SK-N-SH (cell line): ENCODE measurements around the gene LONP2. TPM values are rescaled to one million over a fixed set of nuclear protein-coding genes. Genes with fewer than 3 reads are reported as not detected.

ENCODE experiments used
- CTCF ChIA-PET: fragments of 300-600, 350-600 bp; formaldehyde crosslinking; extraction: SDS; loops from one replicate; lab custom pipeline; 2021; lab: Yijun Ruan, JAX
- POLR2A ChIA-PET: fragments of 350-600 bp; sonication (Branson Sonifier 250); formaldehyde crosslinking; extraction: SDS; loops from one replicate; lab custom pipeline; 2020; ENCODE audit warnings: antibody characterized with exemption, inconsistent platforms; lab: Yijun Ruan, JAX
- DNase-seq: peaks from one replicate; pipeline ENCODE4 v3.0.0; 2012
- H2AFZ ChIP-seq: fragments of 200-600 bp; sonication (generic); 2 replicates; pipeline ENCODE4 v1.8.1; 2016; ENCODE audit warnings: antibody characterized with exemption, mild to moderate bottlenecking, low read depth
- H3F3A ChIP-seq: fragments of 200-600 bp; sonication (generic); replicated peaks from 2 replicates; pipeline ENCODE3; 2016; ENCODE audit warnings: antibody characterized with exemption, mild to moderate bottlenecking; ENCODE audit not compliant: insufficient read depth
- H3K27ac ChIP-seq, 2 experiments: fragments of 200-500 bp in 1 of 2; fragments of 200-600 bp in 1 of 2; sonication (Bioruptor generic) in 1 of 2; sonication (generic), shearing (Covaris generic) in 1 of 2; 2 replicates each; pipeline versions ENCODE4 v1.5.1 to v1.6.1; 2014 to 2016; ENCODE audit warnings: low read depth in 2 of 2, inconsistent platforms in 1 of 2, low read length in 1 of 2, mild to moderate bottlenecking in 1 of 2, mixed read lengths in 1 of 2
- H3K27me3 ChIP-seq: fragments of 200-600 bp; sonication (generic), shearing (Covaris generic); 2 replicates; pipeline ENCODE4 v1.6.1; 2016; ENCODE audit warnings: mixed run types; ENCODE audit not compliant: insufficient read depth
- H3K36me3 ChIP-seq, 2 experiments: fragments of 200-500 bp in 1 of 2; fragments of 200-600 bp in 1 of 2; sonication (Bioruptor generic) in 1 of 2; sonication (generic) in 1 of 2; replicated peaks in 1 of 2; 2 replicates each; pipeline versions ENCODE3 to v1.5.1; 2014 to 2016; ENCODE audit warnings: low read length in 1 of 2, mild to moderate bottlenecking in 1 of 2; ENCODE audit not compliant: insufficient read depth in 2 of 2, control insufficient read depth in 1 of 2
- H3K4me1 ChIP-seq, 2 experiments: fragments of 200-500 bp in 1 of 2; fragments of 200-600 bp in 1 of 2; sonication (Bioruptor generic) in 1 of 2; sonication (generic), shearing (Covaris generic) in 1 of 2; 2 replicates each; pipeline versions ENCODE4 v1.5.1 to v1.6.1; 2014 to 2016; ENCODE audit warnings: low read depth in 1 of 2, low read length in 1 of 2, mixed run types in 1 of 2; ENCODE audit not compliant: insufficient read depth in 2 of 2, control insufficient read depth in 1 of 2
- H3K4me2 ChIP-seq: fragments of 200-600 bp; sonication (generic), shearing (Covaris generic); 2 replicates; pipeline ENCODE4 v1.6.1; 2017; ENCODE audit warnings: mixed run types
- H3K4me3 ChIP-seq, 2 experiments: fragments of 200-500 bp in 1 of 2; fragments of 200-600 bp in 1 of 2; sonication (Bioruptor generic) in 1 of 2; sonication (generic), shearing (Covaris generic) in 1 of 2; 2 replicates each; pipeline versions ENCODE4 v1.5.1 to v1.8.1; 2014 to 2016; ENCODE audit warnings: low read depth in 2 of 2, inconsistent platforms in 1 of 2, low read length in 1 of 2, mild to moderate bottlenecking in 1 of 2, mixed read lengths in 1 of 2, moderate library complexity in 1 of 2
- H3K79me2 ChIP-seq: fragments of 200-600 bp; sonication (generic); 2 replicates; pipeline ENCODE4 v1.8.1; 2017; ENCODE audit warnings: mild to moderate bottlenecking; ENCODE audit not compliant: insufficient read depth
- H3K9ac ChIP-seq: fragments of 200-600 bp; sonication (generic); 2 replicates; pipeline ENCODE4 v1.6.1; 2017; ENCODE audit warnings: mixed run types
- H3K9me2 ChIP-seq: fragments of 200-600 bp; sonication (generic); 2 replicates; pipeline ENCODE4 v1.6.1; 2017; ENCODE audit warnings: mixed run types
- H3K9me3 ChIP-seq: fragments of 200-600 bp; sonication (generic); 2 replicates; pipeline ENCODE4 v1.6.1; 2017; ENCODE audit warnings: mixed run types, mild to moderate bottlenecking, moderate library complexity
- H4K20me1 ChIP-seq: fragments of 200-600 bp; sonication (generic); 2 replicates; pipeline ENCODE4 v1.6.1; 2017; ENCODE audit warnings: mild to moderate bottlenecking, mixed run types; ENCODE audit not compliant: insufficient read depth
- ELF1 ChIP-seq: IDR thresholded peaks from 2 replicates; pipeline ENCODE4 v1.4.0; 2012
- EP300 ChIP-seq, 2 experiments: IDR thresholded peaks; 2 replicates each; pipeline versions ENCODE4 v1.4.0 to v1.6.1; 2012; ENCODE audit warnings: borderline replicate concordance in 1 of 2, low read depth in 1 of 2, low read length in 1 of 2
- GABPA ChIP-seq: IDR thresholded peaks from 2 replicates; pipeline ENCODE4 v1.4.0; 2012; ENCODE audit warnings: low read depth, mild to moderate bottlenecking
- MAX ChIP-seq: IDR thresholded peaks from 2 replicates; pipeline ENCODE4 v1.4.0; 2012; ENCODE audit warnings: low read depth
- PBX3 ChIP-seq: IDR thresholded peaks from 2 replicates; pipeline ENCODE4; 2012
- REST ChIP-seq: IDR thresholded peaks from 2 replicates; pipeline ENCODE4 v1.6.1; 2012; ENCODE audit warnings: mild to moderate bottlenecking, low read depth, low read length, moderate library complexity
- TAF1 ChIP-seq: IDR thresholded peaks from 2 replicates; pipeline ENCODE4 v1.6.1; 2012; ENCODE audit warnings: low read depth, mild to moderate bottlenecking, low read length, moderate library complexity, borderline replicate concordance
- WGBS: methylation state at CpG from one replicate; pipeline ENCODE4 v1.1.6; 2017; ENCODE audit warnings: low lambda C conversion rate; 5-methylcytosine and 5-hydroxymethylcytosine counted together
- polyA plus RNA-seq, 3 experiments: library from polyadenylated mRNA; depleted of rRNA; stranded (reverse); fragments of >200 nt; gene quantifications; 2 replicates each; pipeline ENCODE4 v1.2.3, GENCODE V29; 2012
- TF ChIP-seq, protein P1 (sequence below): fragments of 200-600 bp; sonication (generic); IDR thresholded peaks from 2 replicates; pipeline ENCODE4 v1.6.1; 2017; ENCODE audit warnings: antibody characterized with exemption, mild to moderate bottlenecking, moderate library complexity

LONP2 gene
- polyA plus RNA-seq, 1 of the 3 experiments (the other 2 are of a cell fraction), result 22.4 TPM

GRCh38 chr16:48359983-48360382, 115.9 kb downstream of the LONP2 start (continued):
- TF ChIP-seq REST (no peak), EP300 (IDR thresholded peaks at IDR 0.05; ENCODE audit: borderline replicate concordance in 1 of 2, low read depth in 1 of 2, low read length in 1 of 2) (no peak), GABPA (no peak), ELF1 (no peak), TAF1 (no peak)
- TF ChIP-seq, protein P1, sequence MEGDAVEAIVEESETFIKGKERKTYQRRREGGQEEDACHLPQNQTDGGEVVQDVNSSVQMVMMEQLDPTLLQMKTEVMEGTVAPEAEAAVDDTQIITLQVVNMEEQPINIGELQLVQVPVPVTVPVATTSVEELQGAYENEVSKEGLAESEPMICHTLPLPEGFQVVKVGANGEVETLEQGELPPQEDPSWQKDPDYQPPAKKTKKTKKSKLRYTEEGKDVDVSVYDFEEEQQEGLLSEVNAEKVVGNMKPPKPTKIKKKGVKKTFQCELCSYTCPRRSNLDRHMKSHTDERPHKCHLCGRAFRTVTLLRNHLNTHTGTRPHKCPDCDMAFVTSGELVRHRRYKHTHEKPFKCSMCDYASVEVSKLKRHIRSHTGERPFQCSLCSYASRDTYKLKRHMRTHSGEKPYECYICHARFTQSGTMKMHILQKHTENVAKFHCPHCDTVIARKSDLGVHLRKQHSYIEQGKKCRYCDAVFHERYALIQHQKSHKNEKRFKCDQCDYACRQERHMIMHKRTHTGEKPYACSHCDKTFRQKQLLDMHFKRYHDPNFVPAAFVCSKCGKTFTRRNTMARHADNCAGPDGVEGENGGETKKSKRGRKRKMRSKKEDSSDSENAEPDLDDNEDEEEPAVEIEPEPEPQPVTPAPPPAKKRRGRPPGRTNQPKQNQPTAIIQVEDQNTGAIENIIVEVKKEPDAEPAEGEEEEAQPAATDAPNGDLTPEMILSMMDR, result no peak

- WGBS, result 97% methylated on average over 3 of the region's 3 CpGs
- CTCF ChIA-PET, result interaction anchor here (0.7 to 2.0 kb wide), 3 partner anchors 10 to 270 kb away, joined by 4 to 11 read pairs (median 8); no protein-coding TSS in a partner anchor
- Histone ChIP-seq H3K9me2 (no peaks in the 10 kb centered on the region), H3K27ac (no peak overlapping the region), H3K9me3 (no peaks in the 10 kb centered on the region), H3K4me3 (no peak overlapping the region), H3K4me2 (no peak overlapping the region), H3K27me3 (no peaks in the 10 kb centered on the region), H3K4me1 (peaks cover 11 to 12% of the 10 kb centered on the region in 2 experiments; a peak in 3 of 4 replicates), H3K9ac (no peak overlapping the region), H4K20me1 (peaks cover 91% of the 10 kb centered on the region), H3K79me2 (peaks cover 98% of the 10 kb centered on the region), H2AFZ (no peak overlapping the region), H3K36me3 (peaks cover 22 to 34% of the 10 kb centered on the region in 2 experiments), H3F3A (peaks cover 17% of the 10 kb centered on the region)
- no peak for TF ChIP-seq PBX3
- TF ChIP-seq ELF1, result no peak
- TF ChIP-seq MAX, result no peak
- DNase-seq, result no peak
- POLR2A ChIA-PET, result no interaction called here
These were observed 116.9 kb downstream of the LONP2 start for GRCh38 chr16:48361012-48361411.
